Medulla oblongata (tissue), 1 donor: Measurements from ENCODE around the gene PTPRN2.
"Not testable (repeated sequence)": the region's sequence is repeated elsewhere in the genome, so short reads cannot be mapped to it uniquely, and the experiment has no call there.

Experiments used
- DNase-seq: peaks from one replicate; pipeline ENCODE4 v3.0.0-alpha.2; 2015; ENCODE audit errors: extremely low spot score

The PTPRN2 gene

GRCh38 chr7:157849341-157849596, 738.4 kb downstream of the PTPRN2 start:
- no peak for DNase-seq

GRCh38 chr7:157848508-157849340, 738.9 kb downstream of the PTPRN2 start:
- no peak for DNase-seq

DNA sequence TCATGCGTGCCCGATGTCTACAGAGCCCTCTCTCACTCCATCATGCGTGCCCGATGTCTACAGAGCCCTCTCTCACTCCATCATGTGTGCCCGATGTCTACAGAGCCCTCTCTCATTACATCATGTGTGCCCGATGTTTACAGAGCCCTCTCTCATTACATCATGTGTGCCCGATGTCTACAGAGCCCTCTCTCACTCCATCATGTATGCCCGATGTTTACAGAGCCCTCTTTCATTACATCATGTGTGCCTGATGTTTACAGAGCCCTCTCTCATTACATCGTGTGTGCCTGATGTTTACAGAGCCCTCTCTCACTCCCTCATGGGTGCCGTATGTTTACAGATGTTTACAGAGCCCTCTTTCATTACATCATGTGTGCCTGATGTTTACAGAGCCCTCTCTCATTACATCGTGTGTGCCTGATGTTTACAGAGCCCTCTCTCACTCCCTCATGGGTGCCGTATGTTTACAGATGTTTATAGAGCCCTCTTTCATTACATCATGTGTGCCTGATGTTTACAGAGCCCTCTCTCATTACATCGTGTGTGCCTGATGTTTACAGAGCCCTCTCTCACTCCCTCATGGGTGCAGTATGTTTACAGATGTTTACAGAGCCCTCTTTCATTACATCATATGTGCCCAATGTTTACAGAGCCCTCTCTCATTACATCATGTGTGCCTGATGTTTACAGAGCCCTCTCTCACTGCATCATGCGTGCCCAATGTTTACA, 739.7 kb downstream of the PTPRN2 start:
- DNase-seq = not testable (repeated sequence)

DNA sequence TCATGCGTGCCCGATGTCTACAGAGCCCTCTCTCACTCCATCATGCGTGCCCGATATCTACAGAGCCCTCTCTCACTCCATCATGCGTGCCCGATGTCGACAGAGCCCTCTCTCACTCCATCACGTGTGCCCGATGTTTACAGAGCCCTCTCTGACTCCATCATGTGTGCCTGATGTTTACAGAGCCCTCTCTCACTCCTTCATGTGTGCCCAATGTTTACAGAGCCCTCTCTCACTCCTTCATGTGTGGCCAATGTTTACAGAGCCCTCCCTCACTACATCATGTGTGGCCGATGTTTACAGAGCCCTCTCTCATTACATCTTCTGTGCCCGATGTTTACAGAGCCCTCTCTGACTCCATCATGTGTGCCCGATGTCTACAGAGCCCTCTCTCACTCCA, 740.9 kb downstream of the PTPRN2 start:
- DNase-seq = not testable (repeated sequence)

DNA sequence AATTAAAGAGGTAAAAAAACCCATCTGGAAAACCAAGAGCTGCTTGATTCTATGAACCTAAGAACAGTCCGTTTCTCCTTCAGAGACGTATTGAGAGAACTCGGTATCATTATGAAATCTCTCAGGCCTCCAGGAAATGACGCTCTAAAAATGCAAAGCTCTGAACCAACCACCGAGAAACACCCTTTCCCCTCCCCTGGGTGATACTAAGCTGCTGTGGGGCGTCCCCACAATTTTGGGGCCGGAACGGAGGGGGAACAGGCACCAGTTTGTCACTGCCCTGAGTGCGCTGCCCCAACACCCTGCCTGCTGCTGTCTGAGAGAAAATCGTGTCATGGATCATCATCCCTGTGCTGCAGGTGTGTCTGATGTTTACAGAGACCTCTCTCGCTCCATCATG, 741.4 kb downstream of the PTPRN2 start:
- no peak for DNase-seq

- DNase-seq = no peak
Observed at GRCh38 chr7:157845203-157845835, 742.3 kb downstream of the PTPRN2 start.

DNA sequence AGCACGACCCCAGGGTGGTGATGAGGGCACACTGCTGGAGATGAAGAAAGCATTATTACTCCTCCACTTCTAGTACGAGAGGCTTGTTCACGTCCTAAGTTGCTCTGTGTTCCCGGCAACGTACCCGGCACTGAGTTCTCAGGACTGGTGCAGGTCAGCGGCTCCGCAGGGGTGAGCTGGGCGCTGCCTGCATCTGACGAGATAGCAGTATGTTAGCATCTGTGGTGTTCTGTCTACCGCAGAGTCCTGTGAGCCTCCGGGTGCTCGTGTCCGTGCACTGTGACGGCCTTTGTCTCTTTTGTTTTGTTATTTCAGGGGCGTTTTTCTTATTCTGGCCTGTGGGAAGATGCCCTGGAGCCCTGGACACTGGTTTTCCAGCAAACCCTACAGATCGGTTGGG, 743.0 kb downstream of the PTPRN2 start:
- no peak for DNase-seq

- no peak for DNase-seq
Observed at GRCh38 chr7:157844141-157844540, 743.5 kb downstream of the PTPRN2 start.

DNA sequence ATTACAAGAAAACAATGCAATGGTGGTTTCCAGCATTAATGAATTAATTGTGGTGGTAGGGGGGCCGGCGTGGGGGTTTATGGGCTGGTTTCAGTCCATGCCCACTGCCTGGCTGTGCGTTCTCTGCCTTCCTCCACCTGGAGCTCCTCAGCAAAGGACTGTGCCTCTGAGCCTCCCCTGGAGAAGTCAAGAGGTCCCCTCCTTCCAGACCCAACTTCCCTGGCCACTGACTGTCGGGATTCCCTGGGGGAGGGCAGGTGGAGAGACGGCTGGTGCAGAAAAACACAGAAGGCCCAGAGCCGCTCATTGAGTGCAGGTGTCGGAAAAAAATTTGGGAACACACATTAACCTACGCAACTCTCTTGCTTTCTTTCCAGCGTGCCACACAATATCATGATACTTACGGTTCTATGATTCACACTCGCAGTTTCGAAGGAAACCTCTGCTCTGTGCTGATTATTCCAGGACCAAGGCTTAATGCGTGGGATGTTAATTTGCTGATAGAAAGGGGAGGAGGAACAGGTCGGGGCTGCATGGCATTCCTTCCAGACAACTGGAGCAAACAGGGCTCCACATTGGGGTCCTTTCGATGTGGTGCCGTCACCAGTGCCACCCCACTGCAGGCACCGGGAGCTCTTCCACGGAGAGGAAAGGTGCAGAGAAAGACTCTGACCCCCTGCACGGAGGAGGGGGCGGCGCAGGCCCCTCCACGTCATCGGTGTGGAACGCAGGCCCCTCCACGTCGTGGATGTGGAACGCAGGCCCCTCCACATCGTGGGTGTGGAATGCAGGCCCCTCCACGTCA, 744.1 kb downstream of the PTPRN2 start:
- no peak for DNase-seq

GRCh38 chr7:157841773-157842370, 745.8 kb downstream of the PTPRN2 start:
- no peak for DNase-seq

DNA sequence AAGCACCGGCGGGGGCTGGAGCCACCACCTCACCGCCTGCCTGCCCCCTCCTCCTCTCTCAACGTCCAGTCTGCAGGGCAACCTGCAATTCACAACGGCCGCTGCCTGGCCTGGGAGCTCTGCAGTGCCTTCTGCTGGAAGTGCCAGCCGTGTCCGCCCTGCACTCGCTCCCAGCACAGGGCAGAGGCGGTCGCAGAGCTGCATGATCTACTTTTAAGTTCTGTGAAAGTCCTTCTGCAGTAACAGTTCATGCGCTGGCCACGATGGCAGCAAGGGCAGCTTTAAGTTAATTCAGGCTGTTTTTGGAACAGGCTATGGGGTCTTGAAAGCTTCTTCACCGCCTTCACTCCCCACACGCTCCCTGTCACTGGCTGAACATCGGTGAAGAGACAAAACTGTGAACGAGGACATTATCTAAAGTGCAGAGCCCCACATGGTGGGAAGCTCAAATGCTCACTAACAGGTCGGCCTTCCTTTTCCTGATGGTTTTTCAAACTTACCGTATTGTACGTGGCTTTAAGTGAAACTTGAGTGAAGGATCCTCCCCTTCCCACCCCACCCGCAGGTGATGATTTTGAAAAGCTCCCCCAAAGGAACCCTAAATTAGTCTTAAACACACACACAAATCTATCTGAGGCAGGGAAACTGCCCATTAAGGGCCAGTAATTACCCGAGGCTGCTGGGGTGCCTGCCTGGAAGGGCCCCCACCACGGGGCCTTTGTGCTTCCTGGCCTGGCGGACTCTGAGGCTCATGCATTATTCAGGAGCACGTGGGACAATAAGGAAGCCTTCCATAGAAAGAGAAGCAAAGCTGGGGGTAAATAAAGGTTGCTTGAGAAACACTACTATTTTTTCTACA, 746.5 kb downstream of the PTPRN2 start:
- no peak for DNase-seq

GRCh38 chr7:157840174-157840913, 747.3 kb downstream of the PTPRN2 start:
- no peak for DNase-seq

- DNase-seq = no peak
Observed at GRCh38 chr7:157839672-157840167, 747.9 kb downstream of the PTPRN2 start.

GRCh38 chr7:157839226-157839625, 748.4 kb downstream of the PTPRN2 start:
- DNase-seq = no peak

DNA sequence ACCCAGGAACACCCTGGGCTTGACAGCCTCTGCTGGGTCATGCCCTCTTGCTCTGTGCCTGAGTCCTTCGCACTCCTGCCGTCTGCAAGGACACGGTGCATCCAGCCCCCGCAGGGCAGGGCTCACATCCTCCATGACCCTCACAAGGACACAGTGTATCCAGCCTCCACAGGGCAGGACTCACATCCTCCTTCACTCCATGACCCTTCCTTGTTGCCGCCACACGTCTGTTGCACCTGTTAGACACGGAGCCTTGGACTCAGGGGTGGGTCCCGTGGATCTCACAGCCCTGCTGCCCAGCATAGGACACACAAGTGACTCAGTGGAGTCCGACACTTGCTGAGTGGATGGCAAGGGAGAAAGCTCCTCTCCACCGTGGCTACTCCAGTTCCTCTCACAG, 750.1 kb downstream of the PTPRN2 start:
- no peak for DNase-seq

DNA sequence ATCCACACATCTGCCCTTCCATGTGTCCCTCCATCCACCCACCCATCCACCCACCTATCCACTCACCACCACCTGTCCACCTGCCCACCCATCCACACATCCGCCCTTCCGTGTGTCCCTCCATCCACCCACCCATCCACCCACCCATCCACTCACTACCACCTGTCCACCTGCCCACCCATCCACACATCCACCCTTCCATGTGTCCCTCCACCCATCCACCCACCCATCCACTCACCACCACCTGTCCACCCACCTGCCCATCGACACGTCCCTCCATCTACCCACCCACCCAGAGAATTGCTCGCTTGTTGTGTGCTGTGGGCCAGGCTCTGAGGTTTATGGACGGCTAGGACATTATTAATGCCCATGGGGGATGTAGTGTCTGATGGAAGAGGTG, 750.6 kb downstream of the PTPRN2 start:
- DNase-seq = no peak

DNA sequence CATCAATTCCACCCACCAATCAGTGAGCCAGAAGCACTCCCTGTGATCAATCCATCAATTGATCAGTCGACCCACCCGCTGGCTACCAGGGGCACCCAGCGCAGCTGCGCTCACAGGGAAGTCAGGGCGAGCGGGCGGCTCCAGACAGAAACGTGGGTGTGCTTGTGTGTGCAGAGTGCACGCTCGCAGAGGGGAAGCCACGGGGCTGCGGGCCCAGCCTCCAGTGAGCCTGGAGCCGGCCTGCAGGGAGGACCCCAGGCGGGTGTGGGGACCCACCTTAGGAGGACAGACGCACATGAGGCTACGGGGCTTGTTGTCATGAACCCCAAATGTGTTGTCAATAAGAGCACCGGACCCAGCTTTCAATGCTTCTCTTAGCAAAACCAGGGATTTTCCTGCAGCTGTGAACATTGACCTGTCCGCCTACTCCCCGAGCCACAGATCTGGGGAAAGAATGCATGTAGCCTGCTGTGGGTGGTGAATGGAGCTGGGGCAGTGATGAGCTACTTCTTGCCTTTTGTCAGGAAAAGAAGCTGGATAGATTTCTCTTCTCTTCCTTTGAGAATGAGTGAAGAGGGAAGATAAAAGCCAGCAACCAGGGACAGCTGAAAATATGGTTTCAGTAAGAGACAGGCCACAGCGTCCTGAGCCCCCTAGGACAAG, 753.0 kb downstream of the PTPRN2 start:
- DNase-seq = no peak

DNA sequence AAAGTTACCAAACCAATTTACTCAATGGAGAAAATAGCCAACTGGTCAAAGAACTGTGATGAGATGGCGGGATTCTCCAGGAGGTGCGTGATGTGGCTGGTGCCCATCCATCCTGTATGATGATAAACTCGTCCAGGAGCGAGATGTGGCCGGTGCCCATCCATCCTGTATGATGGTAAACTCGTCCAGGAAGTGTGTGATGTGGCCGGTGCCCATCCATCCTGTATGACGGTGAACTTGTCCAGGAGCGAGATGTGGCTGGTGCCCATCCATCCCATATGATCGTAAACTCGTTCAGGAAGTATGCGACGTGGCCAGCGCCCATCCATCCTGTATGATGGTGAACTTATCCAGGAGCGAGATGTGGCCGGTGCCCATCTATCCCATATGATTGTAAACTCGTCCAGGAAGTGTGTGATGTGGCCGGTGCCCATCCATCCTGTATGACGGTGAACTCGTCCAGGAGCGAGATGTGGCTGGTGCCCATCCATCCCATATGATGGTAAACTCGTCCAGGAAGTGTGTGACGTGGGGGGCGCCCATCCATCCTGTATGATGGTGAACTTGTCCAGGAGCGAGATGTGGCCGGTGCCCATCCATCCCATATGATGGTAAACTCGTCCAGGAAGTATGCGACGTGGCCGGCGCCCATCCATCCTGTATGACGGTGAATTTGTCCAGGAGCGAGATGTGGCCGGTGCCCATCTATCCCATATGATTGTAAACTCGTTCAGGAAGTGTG, 754.6 kb downstream of the PTPRN2 start:
- DNase-seq = no peak

DNA sequence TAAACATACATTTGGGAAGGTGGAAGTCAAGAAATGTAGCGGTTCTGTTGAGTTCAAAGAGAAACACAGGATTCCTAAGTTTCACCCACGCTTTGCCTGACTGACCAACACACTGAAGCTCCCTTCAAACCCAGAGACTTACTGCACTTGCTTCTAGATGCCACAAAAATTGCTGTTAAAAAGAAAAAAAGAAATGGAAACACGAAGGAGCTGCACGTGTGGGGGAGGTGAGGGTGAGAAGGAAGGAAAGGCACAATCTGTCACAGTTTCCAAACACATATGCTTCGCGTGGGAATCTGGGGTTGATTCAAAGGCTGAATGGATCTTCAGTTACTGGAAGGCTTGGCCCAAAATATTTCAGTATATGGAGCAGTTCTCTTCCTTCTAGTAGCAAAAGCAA, 755.2 kb downstream of the PTPRN2 start:
- no peak for DNase-seq
